Activated CD8-positive, alpha-beta memory T cell treated with anti-CD3 and anti-CD28 coated beads for 48 hours (primary cell): Measurements from ENCODE around the gene PPP1R26.
"Not testable (repeated sequence)": the region's sequence is repeated elsewhere in the genome, so short reads cannot be mapped to it uniquely, and the experiment has no call there.

Experiments used
- DNase-seq, 3 experiments: peaks; one replicate each; pipeline ENCODE4 v3.0.0-alpha.2; 2020; ENCODE audit warnings: low read depth in 2 of 3, low spot score in 2 of 3

Gene PPP1R26, protein sequence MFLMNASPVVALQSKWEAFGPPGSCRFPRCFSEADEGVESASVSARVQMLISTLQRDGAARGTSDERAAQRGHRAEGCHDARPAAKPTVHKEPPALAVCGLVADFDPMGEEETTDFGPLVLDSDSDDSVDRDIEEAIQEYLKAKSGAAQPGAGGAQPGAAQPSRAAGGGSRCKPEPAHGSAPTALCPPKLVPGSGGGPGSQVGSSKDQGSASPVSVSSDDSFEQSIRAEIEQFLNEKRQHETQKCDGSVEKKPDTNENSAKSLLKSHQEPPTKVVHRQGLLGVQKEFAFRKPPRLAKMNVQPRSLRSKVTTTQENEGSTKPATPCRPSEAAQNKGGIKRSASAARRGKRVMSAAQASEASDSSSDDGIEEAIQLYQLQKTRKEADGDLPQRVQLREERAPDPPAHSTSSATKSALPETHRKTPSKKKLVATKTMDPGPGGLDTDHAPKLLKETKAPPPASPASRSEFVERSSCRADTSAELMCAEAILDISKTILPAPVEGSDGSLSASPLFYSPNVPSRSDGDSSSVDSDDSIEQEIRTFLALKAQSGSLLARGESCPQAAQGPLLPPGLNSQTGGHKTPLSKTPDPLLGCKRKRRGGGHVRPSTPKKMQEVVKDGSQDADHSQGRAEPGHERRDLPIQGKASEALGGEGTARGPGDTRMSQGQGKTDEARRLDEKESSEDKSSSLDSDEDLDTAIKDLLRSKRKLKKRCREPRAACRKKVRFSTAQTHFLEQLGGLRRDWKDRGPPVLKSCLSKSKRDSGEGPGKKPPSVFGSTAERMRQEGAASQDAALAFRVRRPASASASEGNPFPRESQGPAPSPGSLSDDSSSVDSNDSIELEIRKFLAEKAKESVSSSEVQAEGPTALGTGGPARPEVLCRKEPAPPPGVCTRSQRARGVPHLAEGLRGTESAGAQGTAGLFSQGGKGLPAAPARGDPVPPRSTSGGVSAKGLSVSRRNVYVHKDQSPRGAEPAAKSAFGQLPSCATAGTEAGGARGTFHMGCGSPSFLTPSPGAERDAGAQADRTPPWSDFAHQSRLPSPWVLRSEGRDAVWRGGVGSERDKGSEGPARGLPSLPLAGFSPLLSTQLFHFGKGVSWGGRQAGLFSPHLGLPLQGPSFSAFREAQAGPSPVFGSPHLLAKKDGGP (N-terminal part only)

GRCh38 chr9:135479469-135480052, at the start of gene PPP1R26:
TSS of gene PPP1R26 (plus strand) at chr9:135479782. CDS start at chr9:135484511, 4,729 bp downstream.
- no peak for DNase-seq

GRCh38 chr9:135437259-135437658, 42.3 kb upstream of the PPP1R26 start:
- DNase-seq, result no peak

DNA sequence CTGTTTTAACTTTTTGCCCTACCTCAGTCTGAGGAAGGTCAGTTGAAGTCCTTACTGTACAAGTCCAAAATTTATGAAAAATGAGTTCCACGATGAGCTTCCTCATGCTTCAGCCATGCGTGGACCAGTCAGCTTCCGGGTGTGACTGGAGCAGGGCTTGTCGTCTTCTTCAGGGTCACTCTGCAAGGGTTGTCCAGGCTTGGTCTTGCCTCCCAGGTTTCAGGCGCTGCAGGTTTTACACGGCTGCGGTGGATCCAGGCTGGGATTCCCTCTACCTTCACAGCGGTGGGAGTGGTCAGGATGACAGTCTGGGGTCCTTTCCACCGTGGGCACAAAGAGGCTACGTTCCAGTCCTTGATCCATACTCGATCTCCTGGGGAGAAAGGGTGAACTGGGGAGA, 41.9 kb upstream of the PPP1R26 start:
- not testable (repeated sequence) for DNase-seq

- DNase-seq, result peak; percentile 1 to 8 (median 5)
Measured at GRCh38 chr9:135438581-135439232, 40.9 kb upstream of the PPP1R26 start.

DNA sequence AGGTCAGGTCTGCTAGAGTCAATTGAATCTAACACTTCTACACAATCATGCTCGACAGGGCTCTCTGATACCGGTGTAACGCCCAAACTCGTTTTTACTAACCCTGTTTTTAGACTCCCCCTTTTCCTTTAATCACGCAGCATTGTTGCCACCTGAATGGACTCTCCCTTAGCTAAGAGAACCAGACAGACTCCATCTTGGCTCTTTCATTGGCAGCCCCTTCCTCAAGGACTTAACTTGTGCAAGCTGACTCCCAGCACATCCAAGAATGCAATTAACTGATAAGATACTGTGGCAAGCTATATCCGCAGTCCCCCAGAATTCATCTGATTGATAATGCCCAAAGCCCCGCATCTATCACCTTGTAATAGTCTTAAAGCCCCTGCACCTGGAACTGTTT, 40.1 kb upstream of the PPP1R26 start:
- not testable (repeated sequence) for DNase-seq

GRCh38 chr9:135439916-135440315, 39.7 kb upstream of the PPP1R26 start:
- DNase-seq, result no peak

- DNase-seq, result no peak
Measured at GRCh38 chr9:135440620-135441019, 39.0 kb upstream of the PPP1R26 start.

GRCh38 chr9:135441105-135442071, 38.2 kb upstream of the PPP1R26 start:
- DNase-seq, result not testable (repeated sequence)

DNA sequence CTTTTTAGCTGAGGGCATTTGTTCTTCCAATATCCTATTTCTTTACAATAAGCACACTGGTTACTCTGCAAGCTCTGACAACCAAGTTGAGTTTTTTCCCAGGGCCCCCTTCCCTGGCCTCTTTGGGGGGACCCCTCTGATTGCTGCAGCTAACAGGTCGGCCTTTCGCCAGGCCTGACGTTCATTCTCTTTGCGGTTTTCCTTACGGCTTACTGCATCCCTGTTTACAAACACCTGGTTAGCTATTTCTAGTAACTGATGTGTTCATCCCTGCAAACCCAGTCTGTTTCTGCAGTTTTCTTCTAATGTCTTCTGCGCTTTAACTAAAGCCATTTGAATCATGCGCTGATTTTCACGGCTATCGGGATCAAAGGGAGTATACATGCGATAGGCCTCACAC, 37.5 kb upstream of the PPP1R26 start:
- no peak for DNase-seq

- no peak for DNase-seq
Measured at GRCh38 chr9:135443797-135444425, 35.7 kb upstream of the PPP1R26 start.

DNA sequence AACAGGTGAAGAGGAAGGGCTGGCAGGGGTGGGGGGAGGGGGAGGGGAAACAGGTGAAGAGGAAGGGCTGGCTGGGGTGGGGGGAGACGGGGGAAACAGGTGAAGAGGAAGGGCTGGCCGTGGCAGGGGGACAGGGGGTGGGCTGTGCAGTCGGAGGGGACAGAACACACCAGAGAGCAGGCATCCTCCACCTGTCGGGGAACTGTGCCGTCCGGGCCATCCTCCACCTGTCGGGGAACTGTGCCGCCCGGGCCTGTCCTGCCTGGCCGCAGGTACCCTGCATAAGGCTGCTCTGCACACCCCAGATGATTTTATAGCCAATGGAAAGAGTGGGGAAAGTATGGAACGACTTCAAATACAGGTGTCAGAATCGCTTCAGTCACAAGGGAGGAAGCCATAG, 32.5 kb upstream of the PPP1R26 start:
- DNase-seq, result no peak

DNA sequence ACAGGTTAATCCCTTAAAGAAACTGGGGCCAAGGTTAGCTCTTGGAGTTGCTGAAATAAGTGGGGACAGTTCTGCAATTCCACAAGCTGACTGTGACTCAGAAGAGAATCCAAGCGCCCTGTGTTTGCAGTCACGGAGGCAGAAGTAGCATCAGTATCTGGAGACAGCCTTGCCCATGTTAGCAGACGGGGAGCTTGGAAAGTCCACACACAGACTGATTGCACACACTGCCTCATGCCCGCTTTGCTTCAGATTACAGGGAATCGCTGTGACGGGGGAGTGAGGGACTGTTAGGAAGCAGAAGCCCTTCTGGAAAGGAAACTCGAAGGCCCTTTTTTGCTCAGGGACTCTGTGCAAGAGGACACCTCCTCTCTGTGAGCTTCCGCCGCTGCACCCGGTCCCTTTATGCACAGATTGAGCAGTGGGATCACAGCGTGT, 30.9 kb upstream of the PPP1R26 start:
- DNase-seq, result no peak

GRCh38 chr9:135449532-135449931, 30.1 kb upstream of the PPP1R26 start:
- not testable (repeated sequence) for DNase-seq

- DNase-seq, result no peak
Measured at GRCh38 chr9:135450956-135451355, 28.6 kb upstream of the PPP1R26 start.

DNA sequence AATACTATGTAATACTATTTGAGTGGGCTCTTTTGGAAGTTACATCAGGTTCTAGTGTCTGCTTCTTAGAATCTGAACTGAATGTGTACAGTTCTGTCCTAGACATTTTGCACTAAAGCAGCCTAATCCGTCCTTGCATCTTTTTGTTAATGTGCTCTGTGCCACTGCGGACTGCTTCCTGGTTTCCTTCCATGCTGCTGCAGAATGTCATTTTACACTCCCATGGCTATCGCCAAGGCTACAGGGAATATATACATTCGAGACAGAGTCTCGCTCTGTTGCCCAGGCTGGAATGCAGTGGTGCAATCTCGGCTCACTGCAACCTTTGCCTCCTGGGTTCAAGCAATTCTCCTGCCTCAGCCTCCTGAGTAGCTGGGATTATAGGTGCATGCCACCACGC, 27.7 kb upstream of the PPP1R26 start:
- DNase-seq, result not testable (repeated sequence)

DNA sequence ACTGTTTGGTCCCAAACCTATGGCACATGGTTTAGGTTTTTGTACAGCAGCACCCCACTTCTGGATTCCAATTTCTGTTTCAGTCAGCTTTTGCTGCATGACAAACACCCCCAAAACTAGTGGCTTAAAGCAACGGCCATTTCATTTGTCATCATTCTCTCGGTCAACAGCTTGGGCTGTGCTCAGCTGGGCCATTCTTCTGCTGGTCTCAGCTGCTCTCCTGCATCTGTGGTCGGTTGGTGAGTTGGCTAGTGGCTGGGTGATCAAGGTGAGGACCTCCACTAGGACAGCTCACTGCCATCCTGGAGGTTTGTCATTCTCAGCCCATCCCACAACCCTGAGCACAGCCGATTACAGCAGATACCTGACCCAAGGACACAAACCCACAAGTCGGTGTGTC, 24.8 kb upstream of the PPP1R26 start:
- DNase-seq, result no peak

GRCh38 chr9:135455401-135456030, 24.1 kb upstream of the PPP1R26 start:
- no peak for DNase-seq

DNA sequence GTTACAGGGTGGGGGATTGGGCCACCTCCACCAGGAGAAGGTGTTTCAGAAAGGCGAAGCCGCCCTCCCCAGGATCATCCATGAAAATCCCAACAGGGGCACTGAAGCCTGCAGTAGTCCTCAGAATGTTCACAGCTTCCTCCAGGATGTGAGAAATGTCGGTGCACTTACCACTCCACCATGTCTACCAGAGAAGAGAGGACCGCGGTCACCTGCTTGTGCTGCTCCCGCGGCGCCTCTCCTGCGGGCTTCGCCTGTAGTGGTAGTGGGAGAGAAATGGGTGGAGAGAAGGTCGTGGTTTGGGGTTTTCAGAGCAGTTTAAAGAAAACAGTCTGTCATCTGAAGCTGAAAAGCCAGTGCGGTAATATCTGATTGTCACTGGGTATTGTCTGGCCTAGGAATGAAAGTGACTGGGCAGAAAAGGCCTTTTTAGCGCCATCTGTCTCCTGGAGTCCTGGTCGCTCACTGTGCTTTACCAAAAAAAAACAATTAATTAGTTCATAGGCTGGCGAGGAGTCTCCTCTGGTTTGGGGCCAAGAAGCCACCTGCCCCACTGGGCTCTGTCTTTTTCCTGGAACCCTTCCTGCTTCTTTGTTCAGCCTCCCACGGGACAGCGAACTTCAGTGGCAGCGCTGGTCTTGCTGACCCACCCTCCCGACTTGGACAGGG, 23.0 kb upstream of the PPP1R26 start:
- DNase-seq, result no peak
